SH-SY5Y (cell line): Measurements from ENCODE around the gene TBX21.

ENCODE experiments used
- GATA2 ChIP-seq: IDR thresholded peaks from 2 replicates; pipeline ENCODE4 v1.6.1; 2011; ENCODE audit warnings: mild to moderate bottlenecking, low read depth, low read length
- GATA3 ChIP-seq: IDR thresholded peaks from 2 replicates; pipeline ENCODE4 v1.6.1; 2011; ENCODE audit warnings: low read depth, mild to moderate bottlenecking, low read length, moderate library complexity

The TBX21 gene

GRCh38 chr17:47733047-47733673 is at the start of gene TBX21:
TBX21 (plus strand) TSS chr17:47733236; CDS start chr17:47733455, 219 bp downstream.
- TF ChIP-seq GATA3 = no peak
- no peak for TF ChIP-seq GATA2

GRCh38 chr17:47684025-47684424 is 49.0 kb upstream of the TBX21 start:
- TF ChIP-seq GATA3 = no peak
- no peak for TF ChIP-seq GATA2

GRCh38 chr17:47684535-47685193 is 48.4 kb upstream of the TBX21 start:
- TF ChIP-seq GATA3 (no peak), GATA2 (no peak)

GRCh38 chr17:47685556-47686275 is 47.3 kb upstream of the TBX21 start:
- TF ChIP-seq GATA2 = no peak
- TF ChIP-seq GATA3 = no peak

GRCh38 chr17:47686276-47686635 is 46.8 kb upstream of the TBX21 start:
- TF ChIP-seq GATA3 (no peak), GATA2 (no peak)

GRCh38 chr17:47686664-47687327 is 46.2 kb upstream of the TBX21 start:
- TF ChIP-seq GATA3 = no peak
- TF ChIP-seq GATA2 = no peak

- TF ChIP-seq GATA2 = no peak
- no peak for TF ChIP-seq GATA3
Measured at GRCh38 chr17:47687328-47687690, 45.7 kb upstream of the TBX21 start.

GRCh38 chr17:47687748-47688147 is 45.3 kb upstream of the TBX21 start:
- TF ChIP-seq GATA2 (no peak), GATA3 (no peak)

- no peak for TF ChIP-seq GATA2
- TF ChIP-seq GATA3 = no peak
Measured at GRCh38 chr17:47690121-47690520, 42.9 kb upstream of the TBX21 start.

- no peak for TF ChIP-seq GATA2
- no peak for TF ChIP-seq GATA3
Measured at GRCh38 chr17:47692137-47692894, 40.7 kb upstream of the TBX21 start.

GRCh38 chr17:47692895-47693730 is 39.9 kb upstream of the TBX21 start:
- no peak for TF ChIP-seq GATA2
- TF ChIP-seq GATA3 = no peak

- no peak for TF ChIP-seq GATA2
- no peak for TF ChIP-seq GATA3
Measured at GRCh38 chr17:47693731-47694580, 39.1 kb upstream of the TBX21 start, which contains the start of gene TBKBP1. TBKBP1 (plus strand) TSS chr17:47694161; CDS start chr17:47696113, 1,952 bp downstream.
